GM18526 (cell line): ENCODE results near the gene ISM2.

Source experiments
- POLR2A ChIP-seq: IDR thresholded peaks from 3 replicates; pipeline ENCODE4 v1.6.1; 2011; ENCODE audit not compliant: insufficient read length; ENCODE audit errors: extremely low read depth

ISM2 gene

DNA sequence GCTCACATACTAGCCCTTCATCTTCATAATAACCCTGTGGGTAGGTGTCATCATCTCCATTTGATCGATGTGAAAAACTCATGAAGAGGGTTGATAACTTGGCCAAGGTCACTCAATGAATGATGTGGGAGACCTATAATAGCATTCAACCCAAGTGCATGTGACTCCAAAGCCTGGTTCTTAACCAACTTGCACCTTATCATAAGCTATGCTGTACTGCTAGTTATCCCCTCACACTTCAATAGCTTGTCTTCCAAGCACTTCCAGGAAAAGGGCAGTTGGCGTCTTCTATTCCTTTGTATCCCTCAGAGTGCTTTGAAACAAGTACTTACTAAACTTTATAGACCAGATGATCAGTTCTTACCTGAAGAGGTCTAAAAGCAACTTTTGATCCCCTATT, 56.4 kb downstream of the ISM2 start:
- TF ChIP-seq POLR2A: no peak

DNA sequence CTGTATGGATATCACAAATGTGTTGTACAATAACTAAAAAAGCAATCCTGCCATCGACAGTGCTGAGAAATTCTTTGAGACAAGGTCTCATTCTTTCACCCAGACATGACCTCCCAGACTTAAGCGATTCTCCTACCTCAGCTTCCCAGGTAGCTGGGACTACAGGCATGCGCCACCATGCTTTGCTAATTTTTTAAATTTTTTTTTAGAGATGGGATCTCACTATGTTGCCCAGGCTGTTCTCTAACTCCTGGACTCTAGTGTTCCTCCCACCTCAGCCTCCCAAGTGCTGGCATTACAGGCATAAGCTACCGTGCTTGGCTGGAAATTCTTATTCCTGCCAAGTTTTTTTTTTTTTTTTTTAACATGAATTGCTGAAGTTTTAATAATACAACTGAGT, 58.8 kb downstream of the ISM2 start:
- no peak for TF ChIP-seq POLR2A

DNA sequence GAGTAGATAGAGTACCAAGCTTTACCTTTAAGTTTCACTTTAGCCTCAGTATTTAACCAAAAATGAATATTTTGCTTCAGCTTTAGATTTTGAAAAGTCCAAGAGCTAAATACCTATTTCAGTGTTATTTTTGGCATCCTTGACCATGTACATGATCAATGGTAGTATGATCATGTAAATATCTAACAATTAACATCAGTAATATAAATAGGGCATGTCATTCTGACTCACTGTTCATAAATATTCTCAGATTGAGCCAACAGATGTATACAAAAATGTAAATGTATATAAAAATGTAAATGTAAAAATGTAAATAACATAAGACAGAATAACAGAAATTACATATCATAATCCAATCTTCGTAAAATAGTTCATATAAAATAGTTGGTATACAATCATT, 60.0 kb downstream of the ISM2 start:
- no peak for TF ChIP-seq POLR2A

DNA sequence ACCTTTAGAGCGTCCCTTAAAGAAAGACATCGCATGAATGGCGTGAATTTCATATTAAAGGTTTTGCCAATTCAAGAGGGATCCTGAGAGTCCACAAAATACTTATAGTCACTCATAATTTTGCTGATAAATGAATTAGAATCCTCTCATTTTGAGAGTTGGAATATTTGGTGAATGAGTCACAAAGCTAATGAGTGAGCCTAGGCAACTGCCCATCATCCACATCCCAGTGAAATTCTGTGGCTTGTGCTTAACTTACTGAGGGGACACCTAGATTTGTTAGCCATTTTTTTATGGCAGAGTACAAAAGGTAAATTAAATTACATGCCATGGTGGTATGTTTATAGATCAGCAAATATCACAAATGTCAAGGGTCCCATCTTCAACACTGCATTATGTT, 62.6 kb downstream of the ISM2 start:
- TF ChIP-seq POLR2A: no peak

DNA sequence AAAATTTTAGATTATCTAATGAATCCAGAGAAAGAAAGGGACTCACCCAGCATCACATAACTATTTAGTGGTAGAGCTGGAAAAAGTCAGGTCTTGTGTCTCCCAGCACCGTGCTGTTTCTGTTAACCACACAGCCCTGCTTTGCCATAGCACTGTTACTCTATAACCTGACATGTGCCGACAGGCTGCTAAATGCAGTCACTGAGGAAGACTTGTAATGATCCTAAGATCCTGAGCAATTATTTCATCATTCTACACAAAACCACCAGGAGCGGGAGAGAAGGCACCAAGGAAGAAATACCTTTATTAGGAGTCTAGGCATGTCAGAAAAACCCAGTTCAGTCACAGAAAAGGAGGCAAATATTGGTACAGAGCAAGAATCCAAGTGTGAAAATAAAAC, 72.2 kb downstream of the ISM2 start:
- TF ChIP-seq POLR2A: no peak

DNA sequence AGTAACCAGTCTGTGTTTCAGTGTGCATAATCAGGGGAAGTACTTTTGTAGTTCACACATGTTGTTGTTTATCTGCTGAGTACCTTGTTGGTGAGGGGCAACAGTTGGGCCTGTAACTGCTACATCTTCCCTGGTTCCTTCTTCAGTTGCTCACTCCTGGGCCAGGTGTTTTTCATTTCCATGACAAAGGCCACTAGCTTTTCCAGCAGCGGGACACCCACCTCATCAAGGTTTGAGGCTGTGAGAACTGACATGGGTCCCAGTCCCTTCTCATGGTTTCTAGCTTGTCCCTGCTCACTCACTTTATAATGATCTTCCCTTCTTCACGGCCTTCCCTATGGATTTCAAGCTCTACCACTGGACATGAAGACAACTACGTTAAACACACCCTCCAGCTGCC, 73.8 kb downstream of the ISM2 start:
- TF ChIP-seq POLR2A: no peak
